SH-SY5Y (cell line): ENCODE measurements around the gene LTC4S.

Experiments used
- GATA2 ChIP-seq: IDR thresholded peaks from 2 replicates; pipeline ENCODE4 v1.6.1; 2011; ENCODE audit warnings: mild to moderate bottlenecking, low read depth, low read length
- GATA3 ChIP-seq: IDR thresholded peaks from 2 replicates; pipeline ENCODE4 v1.6.1; 2011; ENCODE audit warnings: low read depth, mild to moderate bottlenecking, low read length, moderate library complexity

- TF ChIP-seq GATA2 (no peak), GATA3 (no peak)
Observed at GRCh38 chr5:179763215-179763945, 30.4 kb upstream of the LTC4S start.
